IPS-18a (cell line): ENCODE results near the gene EXOSC10.
"Not testable (repeated sequence)": the region's sequence is repeated elsewhere in the genome, so short reads cannot be mapped to it uniquely, and the experiment has no call there.

ENCODE experiments used
- H3K27ac ChIP-seq: one replicate; pipeline ENCODE4 v1.5.1; 2013; ENCODE audit warnings: low read length
- H3K27me3 ChIP-seq: one replicate; pipeline ENCODE4 v1.6.1; 2013; ENCODE audit warnings: mild to moderate bottlenecking, low read length; ENCODE audit not compliant: control insufficient read depth, insufficient read depth
- H3K36me3 ChIP-seq: one replicate; pipeline ENCODE4 v1.6.1; 2013; ENCODE audit warnings: low read depth, low read length; ENCODE audit not compliant: control insufficient read depth
- H3K4me1 ChIP-seq: one replicate; pipeline ENCODE4 v1.6.1; 2013; ENCODE audit warnings: low read depth, low read length; ENCODE audit not compliant: control insufficient read depth
- H3K4me3 ChIP-seq: one replicate; pipeline ENCODE4 v1.5.1; 2013; ENCODE audit warnings: low read length
- H3K9ac ChIP-seq: one replicate; pipeline ENCODE4 v1.6.1; 2013; ENCODE audit warnings: mild to moderate bottlenecking, low read length, moderate library complexity
- H3K9me3 ChIP-seq: one replicate; pipeline ENCODE4 v1.6.1; 2013; ENCODE audit warnings: low read depth, low read length; ENCODE audit not compliant: control insufficient read depth

EXOSC10 gene

DNA sequence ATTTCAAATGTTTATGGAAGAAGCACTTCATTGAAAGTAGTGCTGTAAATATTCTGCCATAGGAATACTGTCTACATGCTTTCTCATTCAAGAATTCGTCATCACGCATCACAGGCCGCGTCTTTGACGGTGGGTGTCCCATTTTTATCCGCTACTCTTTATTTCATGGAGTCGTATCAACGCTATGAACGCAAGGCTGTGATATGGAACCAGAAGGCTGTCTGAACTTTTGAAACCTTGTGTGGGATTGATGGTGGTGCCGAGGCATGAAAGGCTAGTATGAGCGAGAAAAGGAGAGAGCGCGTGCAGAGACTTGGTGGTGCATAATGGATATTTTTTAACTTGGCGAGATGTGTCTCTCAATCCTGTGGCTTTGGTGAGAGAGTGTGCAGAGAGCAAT, 76.5 kb downstream of the EXOSC10 start:
- no peaks in the 10 kb centered on the region for H3K4me1 ChIP-seq
- no peaks in the 10 kb centered on the region for H3K27me3 ChIP-seq
- H3K27ac ChIP-seq: no peak overlapping the region
- H3K9me3 ChIP-seq: no peaks in the 10 kb centered on the region
- H3K4me3 ChIP-seq: no peak overlapping the region
- no peak overlapping the region for H3K9ac ChIP-seq
- peaks cover 85% of the 10 kb centered on the region for H3K36me3 ChIP-seq

DNA sequence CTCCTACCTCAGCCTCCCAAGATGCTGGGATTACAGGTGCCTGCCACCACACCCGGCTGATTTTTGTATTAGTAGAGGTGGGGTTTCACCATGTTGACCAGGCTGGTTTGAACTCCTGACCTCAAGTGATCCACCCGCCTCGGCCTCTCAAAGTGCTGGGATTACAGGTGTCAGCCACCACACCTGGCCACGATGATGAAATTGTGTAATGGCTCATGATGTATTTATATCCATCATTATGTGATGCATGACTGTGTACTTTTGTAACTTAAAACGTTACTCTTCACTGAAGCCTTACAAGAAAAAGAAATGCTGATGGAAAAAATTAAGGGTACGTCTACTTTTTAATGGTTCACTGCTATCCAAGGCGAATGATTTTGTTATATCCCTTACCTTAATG, 79.7 kb downstream of the EXOSC10 start:
- no peak overlapping the region for H3K4me3 ChIP-seq
- no peaks in the 10 kb centered on the region for H3K4me1 ChIP-seq
- no peak overlapping the region for H3K27ac ChIP-seq
- H3K27me3 ChIP-seq: no peaks in the 10 kb centered on the region
- no peaks in the 10 kb centered on the region for H3K9me3 ChIP-seq
- H3K9ac ChIP-seq: no peak overlapping the region
- H3K36me3 ChIP-seq: peaks cover 90% of the 10 kb centered on the region

DNA sequence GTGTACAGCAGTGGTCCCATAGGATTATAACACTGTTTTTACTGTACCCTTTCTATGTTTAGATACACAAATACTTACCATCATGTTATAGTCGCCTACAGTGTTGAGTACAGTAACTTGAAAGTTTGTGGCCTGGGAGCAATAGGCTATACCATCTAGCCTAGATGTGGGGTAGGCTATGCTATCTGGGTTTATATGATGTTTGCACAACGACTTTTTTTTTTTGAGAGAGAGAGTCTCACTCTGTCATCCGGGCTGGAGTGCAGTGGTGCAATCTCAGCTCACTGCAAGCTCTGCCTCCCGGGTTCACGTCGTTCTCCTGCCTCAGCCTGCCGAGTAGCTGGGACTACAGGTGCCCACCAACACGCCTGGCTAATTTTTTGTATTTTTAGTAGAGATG, 80.3 kb downstream of the EXOSC10 start:
- H3K4me1 ChIP-seq, H3K27me3 ChIP-seq, H3K9ac ChIP-seq, H3K4me3 ChIP-seq, H3K9me3 ChIP-seq, H3K27ac ChIP-seq: not testable (repeated sequence)
- peaks cover 90% of the 10 kb centered on the region for H3K36me3 ChIP-seq
